GM21825 (cell line): ENCODE data around the gene CUTA.

ENCODE experiments used
- ATAC-seq: cut with Tn5 transposase; IDR thresholded peaks from one replicate; pipeline ENCODE4 v1.9.1; 2021; ENCODE audit warnings: mild to moderate bottlenecking, moderate library complexity; ENCODE audit not compliant: unreplicated experiment

The CUTA gene

GRCh38 chr6:33417903-33418689 is at the start of gene CUTA:
Gene CUTA (minus strand): TSS chr6:33418107. CDS start chr6:33418000, 107 bp downstream.
- peak; percentile 76 for ATAC-seq

GRCh38 chr6:33467091-33467490 is 49.2 kb upstream of the CUTA start:
- ATAC-seq: no peak

GRCh38 chr6:33466075-33466735 is 48.3 kb upstream of the CUTA start:
- ATAC-seq: no peak

- no peak for ATAC-seq
These were observed 41.3 kb upstream of the CUTA start for GRCh38 chr6:33459226-33459625.

GRCh38 chr6:33458676-33459075 is 40.8 kb upstream of the CUTA start:
- no peak for ATAC-seq

- ATAC-seq: no peak
These were observed 38.2 kb upstream of the CUTA start for GRCh38 chr6:33456156-33456555.

- no peak for ATAC-seq
These were observed 37.1 kb upstream of the CUTA start for GRCh38 chr6:33455051-33455450.

GRCh38 chr6:33454009-33454946 is 36.4 kb upstream of the CUTA start, which contains the start of gene ZBTB9:
Gene ZBTB9 (plus strand): TSS chr6:33454576. CDS start chr6:33455101, 525 bp downstream.
- peak; percentile 93 for ATAC-seq

- ATAC-seq: no peak
These were observed 35.6 kb upstream of the CUTA start for GRCh38 chr6:33453393-33454008.

- ATAC-seq: no peak
These were observed 34.6 kb upstream of the CUTA start for GRCh38 chr6:33452496-33452895.

GRCh38 chr6:33451606-33452005 is 33.7 kb upstream of the CUTA start:
- no peak for ATAC-seq

- ATAC-seq: no peak
These were observed 32.5 kb upstream of the CUTA start for GRCh38 chr6:33450434-33450833.

- ATAC-seq: no peak
These were observed 28.4 kb upstream of the CUTA start for GRCh38 chr6:33446356-33446755.

GRCh38 chr6:33445119-33445603 is 27.3 kb upstream of the CUTA start:
- no peak for ATAC-seq

- no peak for ATAC-seq
These were observed 26.0 kb upstream of the CUTA start for GRCh38 chr6:33443619-33444504.

- ATAC-seq: no peak
These were observed 25.1 kb upstream of the CUTA start for GRCh38 chr6:33443025-33443424.

GRCh38 chr6:33442283-33442682 is 24.4 kb upstream of the CUTA start:
- no peak for ATAC-seq

- ATAC-seq: no peak
These were observed 23.6 kb upstream of the CUTA start for GRCh38 chr6:33441457-33441856.

GRCh38 chr6:33440649-33441309 is 22.9 kb upstream of the CUTA start:
- no peak for ATAC-seq
